ENCODE measurements around the gene ETV1. TPM values are rescaled to one million over a fixed set of nuclear protein-coding genes. Genes with fewer than 3 reads are reported as not detected.

The ETV1 gene
- total RNA-seq, 1 experiment from 2014 or later, result 7.4 TPM

DNA sequence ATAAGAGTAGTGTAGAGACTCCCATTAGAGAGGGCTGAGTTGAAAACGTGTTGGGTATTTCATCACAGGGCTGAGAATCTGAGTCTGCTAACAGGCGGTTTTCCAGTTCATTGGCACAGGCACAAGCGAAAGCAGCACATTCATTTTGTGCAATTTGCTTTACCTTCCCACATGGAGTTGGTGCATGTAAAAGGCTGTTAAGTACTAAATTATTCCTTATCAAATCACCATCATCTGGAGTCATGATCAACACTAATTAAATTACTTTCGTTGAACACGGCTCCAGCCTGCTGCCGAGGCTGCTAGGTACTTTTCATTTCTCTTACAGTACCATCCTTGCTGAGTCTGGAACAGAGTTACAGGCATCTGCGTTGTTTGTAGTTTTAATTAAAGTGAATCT, 43.8 kb downstream of the ETV1 start:
- Histone ChIP-seq H3K27me3 (ENCODE audit: control insufficient read depth, insufficient read depth, low read length) (no peaks in the 10 kb centered on the region), H3K9me3 (ENCODE audit: control insufficient read depth, insufficient read depth, low read depth, low read length) (no peaks in the 10 kb centered on the region), H3K4me1 (ENCODE audit: control insufficient read depth, insufficient read depth, low read length) (no peaks in the 10 kb centered on the region), H3K4me3 (ENCODE audit: low read depth in 2 of 2, low read length in 2 of 2) (no peak overlapping the region), H3K36me3 (ENCODE audit: control insufficient read depth, insufficient read depth, low read length) (no peaks in the 10 kb centered on the region), H3K27ac (ENCODE audit: low read length) (no peak overlapping the region)
- POLR2A ChIA-PET, result no interaction called here
- DNase-seq (ENCODE audit: low read depth, low spot score), result no peak
- ATAC-seq, result no peak
- TF ChIP-seq TCF7L2 (IDR thresholded peaks at IDR 0.05; ENCODE audit: low read depth, low read length) (no peak), SIN3A (IDR thresholded peaks at IDR 0.05; ENCODE audit: borderline replicate concordance, insufficient read depth, low read depth, low read length) (no peak), POLR2AphosphoS5 (IDR thresholded peaks at IDR 0.05; ENCODE audit: low read depth, low read length) (no peak)
- TF ChIP-seq, protein P1, sequence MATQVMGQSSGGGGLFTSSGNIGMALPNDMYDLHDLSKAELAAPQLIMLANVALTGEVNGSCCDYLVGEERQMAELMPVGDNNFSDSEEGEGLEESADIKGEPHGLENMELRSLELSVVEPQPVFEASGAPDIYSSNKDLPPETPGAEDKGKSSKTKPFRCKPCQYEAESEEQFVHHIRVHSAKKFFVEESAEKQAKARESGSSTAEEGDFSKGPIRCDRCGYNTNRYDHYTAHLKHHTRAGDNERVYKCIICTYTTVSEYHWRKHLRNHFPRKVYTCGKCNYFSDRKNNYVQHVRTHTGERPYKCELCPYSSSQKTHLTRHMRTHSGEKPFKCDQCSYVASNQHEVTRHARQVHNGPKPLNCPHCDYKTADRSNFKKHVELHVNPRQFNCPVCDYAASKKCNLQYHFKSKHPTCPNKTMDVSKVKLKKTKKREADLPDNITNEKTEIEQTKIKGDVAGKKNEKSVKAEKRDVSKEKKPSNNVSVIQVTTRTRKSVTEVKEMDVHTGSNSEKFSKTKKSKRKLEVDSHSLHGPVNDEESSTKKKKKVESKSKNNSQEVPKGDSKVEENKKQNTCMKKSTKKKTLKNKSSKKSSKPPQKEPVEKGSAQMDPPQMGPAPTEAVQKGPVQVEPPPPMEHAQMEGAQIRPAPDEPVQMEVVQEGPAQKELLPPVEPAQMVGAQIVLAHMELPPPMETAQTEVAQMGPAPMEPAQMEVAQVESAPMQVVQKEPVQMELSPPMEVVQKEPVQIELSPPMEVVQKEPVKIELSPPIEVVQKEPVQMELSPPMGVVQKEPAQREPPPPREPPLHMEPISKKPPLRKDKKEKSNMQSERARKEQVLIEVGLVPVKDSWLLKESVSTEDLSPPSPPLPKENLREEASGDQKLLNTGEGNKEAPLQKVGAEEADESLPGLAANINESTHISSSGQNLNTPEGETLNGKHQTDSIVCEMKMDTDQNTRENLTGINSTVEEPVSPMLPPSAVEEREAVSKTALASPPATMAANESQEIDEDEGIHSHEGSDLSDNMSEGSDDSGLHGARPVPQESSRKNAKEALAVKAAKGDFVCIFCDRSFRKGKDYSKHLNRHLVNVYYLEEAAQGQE (IDR thresholded peaks at IDR 0.05; ENCODE audit: insufficient read depth in 1 of 2, low read depth in 2 of 2, low read length in 1 of 2), result no peak
- TF ChIP-seq, protein P2, sequence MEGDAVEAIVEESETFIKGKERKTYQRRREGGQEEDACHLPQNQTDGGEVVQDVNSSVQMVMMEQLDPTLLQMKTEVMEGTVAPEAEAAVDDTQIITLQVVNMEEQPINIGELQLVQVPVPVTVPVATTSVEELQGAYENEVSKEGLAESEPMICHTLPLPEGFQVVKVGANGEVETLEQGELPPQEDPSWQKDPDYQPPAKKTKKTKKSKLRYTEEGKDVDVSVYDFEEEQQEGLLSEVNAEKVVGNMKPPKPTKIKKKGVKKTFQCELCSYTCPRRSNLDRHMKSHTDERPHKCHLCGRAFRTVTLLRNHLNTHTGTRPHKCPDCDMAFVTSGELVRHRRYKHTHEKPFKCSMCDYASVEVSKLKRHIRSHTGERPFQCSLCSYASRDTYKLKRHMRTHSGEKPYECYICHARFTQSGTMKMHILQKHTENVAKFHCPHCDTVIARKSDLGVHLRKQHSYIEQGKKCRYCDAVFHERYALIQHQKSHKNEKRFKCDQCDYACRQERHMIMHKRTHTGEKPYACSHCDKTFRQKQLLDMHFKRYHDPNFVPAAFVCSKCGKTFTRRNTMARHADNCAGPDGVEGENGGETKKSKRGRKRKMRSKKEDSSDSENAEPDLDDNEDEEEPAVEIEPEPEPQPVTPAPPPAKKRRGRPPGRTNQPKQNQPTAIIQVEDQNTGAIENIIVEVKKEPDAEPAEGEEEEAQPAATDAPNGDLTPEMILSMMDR (IDR thresholded peaks at IDR 0.05), result no peak
- intact Hi-C loops (cut with micrococcal nuclease; ENCODE audit: unreplicated experiment) (no loop called here), in situ Hi-C loops (cut with HindIII; ENCODE audit: low pct_unique_long_range_greater_than_20kb, low sequenced_read_pairs) (no loop called here)
- CTCF ChIA-PET, result no interaction called here
- BruUV-seq (replicated peaks), result no TSS peak

DNA sequence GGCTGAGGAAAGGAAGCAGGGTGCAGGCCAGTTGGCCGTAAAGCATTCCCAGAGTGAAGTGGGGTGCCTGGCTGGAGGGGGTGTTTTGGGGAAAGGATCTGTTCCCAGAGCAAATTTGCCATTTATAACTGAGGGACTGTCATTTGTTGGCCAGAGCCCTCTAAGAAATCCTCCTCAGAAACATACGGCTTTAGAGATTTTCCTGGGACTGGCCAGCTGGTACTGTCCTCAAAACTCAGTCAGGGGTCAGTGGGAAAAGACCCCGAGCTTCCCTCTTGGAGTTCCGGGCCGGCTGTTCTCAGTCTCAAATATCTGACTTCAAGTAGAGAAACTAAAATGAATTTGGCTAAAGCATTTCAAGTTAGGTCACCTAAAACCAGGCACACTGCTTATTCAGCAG, 55.9 kb downstream of the ETV1 start:
- CTCF ChIA-PET, result no interaction called here
- POLR2A ChIA-PET, result no interaction called here
- Histone ChIP-seq H3K9me3 (ENCODE audit: control insufficient read depth, insufficient read depth, low read depth, low read length) (no peaks in the 10 kb centered on the region), H3K27me3 (ENCODE audit: control insufficient read depth, insufficient read depth, low read length) (no peaks in the 10 kb centered on the region), H3K27ac (ENCODE audit: low read length) (no peak overlapping the region), H3K4me3 (ENCODE audit: low read depth in 2 of 2, low read length in 2 of 2) (no peak overlapping the region), H3K4me1 (ENCODE audit: control insufficient read depth, insufficient read depth, low read length) (no peaks in the 10 kb centered on the region), H3K36me3 (ENCODE audit: control insufficient read depth, insufficient read depth, low read length) (no peaks in the 10 kb centered on the region)
- TF ChIP-seq, protein P2 (IDR thresholded peaks at IDR 0.05), result no peak
- TF ChIP-seq, protein P1 (IDR thresholded peaks at IDR 0.05; ENCODE audit: insufficient read depth in 1 of 2, low read depth in 2 of 2, low read length in 1 of 2), result no peak
- no peak for TF ChIP-seq SIN3A (IDR thresholded peaks at IDR 0.05; ENCODE audit: borderline replicate concordance, insufficient read depth, low read depth, low read length)
- TF ChIP-seq TCF7L2 (IDR thresholded peaks at IDR 0.05; ENCODE audit: low read depth, low read length), result no peak
- no peak for TF ChIP-seq POLR2AphosphoS5 (IDR thresholded peaks at IDR 0.05; ENCODE audit: low read depth, low read length)
- DNase-seq (ENCODE audit: low read depth, low spot score) (no peak), ATAC-seq (no peak)
- in situ Hi-C loops (cut with HindIII; ENCODE audit: low pct_unique_long_range_greater_than_20kb, low sequenced_read_pairs) (no loop called here), intact Hi-C loops (cut with micrococcal nuclease; ENCODE audit: unreplicated experiment) (no loop called here)
- no TSS peak for BruUV-seq (replicated peaks)

Data from Panc1 (cell line).